Chondrocyte (in vitro differentiated cells): Measurements from ENCODE around the gene MLPH. TPM values are rescaled to one million over a fixed set of nuclear protein-coding genes. Genes with fewer than 3 reads are reported as not detected.

Experiments used
- DNase-seq: peaks from one replicate; pipeline ENCODE4 v3.0.0; 2021; ENCODE audit warnings: mixed read lengths, low spot score
- H3K27ac Mint-ChIP-seq: one replicate; pipeline ENCODE4 v1.8.0; 2021; ENCODE audit warnings: mild to moderate bottlenecking, moderate library complexity, mixed read lengths; ENCODE audit not compliant: unreplicated experiment
- H3K27me3 Mint-ChIP-seq: 2 replicates; pipeline ENCODE4 v1.8.0; 2021; ENCODE audit warnings: low read depth, mixed read lengths
- H3K36me3 Mint-ChIP-seq: 2 replicates; pipeline ENCODE4 v1.8.0; 2021; ENCODE audit warnings: low read depth, mixed read lengths
- H3K4me1 Mint-ChIP-seq: 2 replicates; pipeline ENCODE4 v1.8.0; 2021; ENCODE audit warnings: low read depth, mild to moderate bottlenecking, mixed read lengths
- H3K4me3 Mint-ChIP-seq: one replicate; pipeline ENCODE4 v1.8.0; 2021; ENCODE audit warnings: mild to moderate bottlenecking, moderate library complexity, mixed read lengths; ENCODE audit not compliant: unreplicated experiment
- H3K9me3 Mint-ChIP-seq: 2 replicates; pipeline ENCODE4 v1.8.0; 2021; ENCODE audit warnings: low read depth, mixed read lengths
- CTCF ChIP-seq: fragments of 200-600 bp; sonication (generic); IDR thresholded peaks from 2 replicates; pipeline ENCODE4 v1.5.0; 2021; ENCODE audit warnings: antibody characterized with exemption, mild to moderate bottlenecking, moderate library complexity
- total RNA-seq: library from RNA; stranded (reverse); gene quantifications from 3 replicates; pipeline ENCODE4 v1.2.1, GENCODE V29; 2021

The MLPH gene
- total RNA-seq, 1 donor from 2014 or later: 6.1 TPM

- Mint-ChIP-seq H3K36me3 (peaks cover 7% of the 10 kb centered on the region), H3K27me3 (peaks cover under 1% of the 10 kb centered on the region), H3K4me3 (no peak overlapping the region), H3K9me3 (peaks cover 17% of the 10 kb centered on the region), H3K27ac (no peak overlapping the region), H3K4me1 (peaks cover 14% of the 10 kb centered on the region)
- TF ChIP-seq CTCF: no peak
- DNase-seq: no peak
These were observed 4.6 kb downstream of the MLPH start for GRCh38 chr2:237491515-237492118.

GRCh38 chr2:237492137-237492890 is 5.3 kb downstream of the MLPH start:
- peaks cover 12% of the 10 kb centered on the region for H3K4me1 Mint-ChIP-seq
- peaks cover 1% of the 10 kb centered on the region for H3K27me3 Mint-ChIP-seq
- H3K4me3 Mint-ChIP-seq: no peak overlapping the region
- DNase-seq: no peak
- peaks cover 17% of the 10 kb centered on the region for H3K9me3 Mint-ChIP-seq
- H3K36me3 Mint-ChIP-seq: peaks cover 8% of the 10 kb centered on the region
- TF ChIP-seq CTCF: no peak
- H3K27ac Mint-ChIP-seq: no peak overlapping the region

GRCh38 chr2:237494066-237494465 is 7.0 kb downstream of the MLPH start:
- Mint-ChIP-seq H3K36me3 (peaks cover 8% of the 10 kb centered on the region), H3K9me3 (peaks cover 17% of the 10 kb centered on the region), H3K4me3 (no peak overlapping the region), H3K27ac (no peak overlapping the region), H3K27me3 (peaks cover 1% of the 10 kb centered on the region), H3K4me1 (peaks cover 12% of the 10 kb centered on the region)
- no peak for DNase-seq
- TF ChIP-seq CTCF: no peak

- Mint-ChIP-seq H3K4me3 (no peak overlapping the region), H3K27me3 (peaks cover 1% of the 10 kb centered on the region), H3K4me1 (peaks cover 9% of the 10 kb centered on the region), H3K27ac (no peak overlapping the region), H3K9me3 (peaks cover 16% of the 10 kb centered on the region), H3K36me3 (peaks cover 8% of the 10 kb centered on the region)
- TF ChIP-seq CTCF: no peak
- no peak for DNase-seq
These were observed 8.6 kb downstream of the MLPH start for GRCh38 chr2:237495521-237496117.

GRCh38 chr2:237496428-237496827 is 9.4 kb downstream of the MLPH start:
- no peak for TF ChIP-seq CTCF
- peaks cover 1% of the 10 kb centered on the region for H3K27me3 Mint-ChIP-seq
- peaks cover 17% of the 10 kb centered on the region for H3K4me1 Mint-ChIP-seq
- H3K9me3 Mint-ChIP-seq: peaks cover 8% of the 10 kb centered on the region
- no peak for DNase-seq
- peaks cover 8% of the 10 kb centered on the region for H3K36me3 Mint-ChIP-seq
- no peak overlapping the region for H3K27ac Mint-ChIP-seq
- H3K4me3 Mint-ChIP-seq: no peak overlapping the region
